DMS153 (cell line): Measurements from ENCODE around the gene NBEA.

Experiments
- DNase-seq: peaks from one replicate; lab custom pipeline; 2025; lab: John Stamatoyannopoulos, UW

The NBEA gene

GRCh38 chr13:35475960-35476943 lies 534.2 kb downstream of the NBEA start, which contains the start of gene MAB21L1:
Gene MAB21L1 (minus strand): TSS chr13:35476689. CDS start chr13:35476138, 551 bp downstream.
- no peak for DNase-seq

- DNase-seq = no peak
These were observed 535.4 kb downstream of the NBEA start for GRCh38 chr13:35477386-35477946.

- no peak for DNase-seq
These were observed 536.4 kb downstream of the NBEA start for GRCh38 chr13:35478271-35479037.

- no peak for DNase-seq
These were observed 537.0 kb downstream of the NBEA start for GRCh38 chr13:35479038-35479492.

GRCh38 chr13:35479706-35480105 lies 537.6 kb downstream of the NBEA start:
- DNase-seq = no peak

GRCh38 chr13:35480346-35480745 lies 538.3 kb downstream of the NBEA start:
- DNase-seq = no peak

GRCh38 chr13:35481777-35482176 lies 539.7 kb downstream of the NBEA start:
- DNase-seq = no peak

GRCh38 chr13:35482527-35482926 lies 540.5 kb downstream of the NBEA start:
- DNase-seq = no peak

- DNase-seq = no peak
These were observed 541.7 kb downstream of the NBEA start for GRCh38 chr13:35483761-35484160.

GRCh38 chr13:35484384-35484783 lies 542.3 kb downstream of the NBEA start:
- no peak for DNase-seq

- no peak for DNase-seq
These were observed 543.4 kb downstream of the NBEA start for GRCh38 chr13:35485424-35485823.

- DNase-seq = no peak
These were observed 547.0 kb downstream of the NBEA start for GRCh38 chr13:35489050-35489449.

GRCh38 chr13:35496006-35496405 lies 553.9 kb downstream of the NBEA start:
- no peak for DNase-seq

GRCh38 chr13:35496761-35497386 lies 554.8 kb downstream of the NBEA start:
- no peak for DNase-seq

- DNase-seq = no peak
These were observed 556.2 kb downstream of the NBEA start for GRCh38 chr13:35498231-35498630.

GRCh38 chr13:35499196-35499662 lies 557.2 kb downstream of the NBEA start:
- DNase-seq = peak; percentile 96

GRCh38 chr13:35499676-35500075 lies 557.6 kb downstream of the NBEA start:
- peak; percentile 61 for DNase-seq

- no peak for DNase-seq
These were observed 558.1 kb downstream of the NBEA start for GRCh38 chr13:35500144-35500543.

- DNase-seq = no peak
These were observed 559.7 kb downstream of the NBEA start for GRCh38 chr13:35501661-35502235.

- no peak for DNase-seq
These were observed 560.4 kb downstream of the NBEA start for GRCh38 chr13:35502456-35502855.

GRCh38 chr13:35512271-35512920 lies 570.3 kb downstream of the NBEA start:
- DNase-seq = no peak
